ENCODE measurements around the gene INTS4. TPM values are rescaled to one million over a fixed set of nuclear protein-coding genes. Genes with fewer than 3 reads are reported as not detected.

The INTS4 gene
- total and polyA plus RNA-seq, 2 of the 4 experiments (the other 2 are of a cell fraction): 24.0 to 52.5 TPM

- Histone ChIP-seq H4K5ac (ENCODE audit: low read depth, low read length) (no peak overlapping the region), H2BK20ac (ENCODE audit: low read depth, low read length) (0 out of 2 replicates have a peak overlapping the region, but pooled peaks have one; percentile 12), H2AK9ac (replicated peaks; ENCODE audit: low read depth, low read length, poor library complexity) (peak overlapping the region; percentile 92), H3K14ac (replicated peaks; ENCODE audit: low read depth, low read length) (peak overlapping the region; percentile 40; the same call in 1 of the 2 replicates), H3K9me1 (ENCODE audit: insufficient read depth, low read length) (peaks cover 14% of the 10 kb centered on the region; the same call in 1 of the 2 replicates), H3K36me3 (ENCODE audit: control insufficient read depth, insufficient read depth, low read length) (no peaks in the 10 kb centered on the region), H4K20me1 (ENCODE audit: insufficient read depth, low read length) (no peaks in the 10 kb centered on the region), H2BK5ac (ENCODE audit: low read depth, low read length, poor library complexity, severe bottlenecking) (peak overlapping the region; percentile 96), H3K4ac (ENCODE audit: low read depth, low read length) (0 out of 2 replicates have a peak overlapping the region, but pooled peaks have one; percentile 9), H3K27ac (ENCODE audit: insufficient read depth, low read length) (no peak overlapping the region), H2AK5ac (ENCODE audit: low read depth, low read length) (peak overlapping the region; percentile 68), H2BK120ac (ENCODE audit: low read depth, low read length) (peak overlapping the region; percentile 57), H2BK15ac (ENCODE audit: low read depth, low read length) (peak overlapping the region; percentile 13; the same call in 1 of the 3 replicates), H3K79me1 (ENCODE audit: low read depth in 1 of 2, low read length in 2 of 2) (peaks cover 0 to 10% of the 10 kb centered on the region in 2 experiments; a peak in 2 of 4 replicates), H4K8ac (ENCODE audit: low read depth in 2 of 2, low read length in 2 of 2) (peak overlapping the region; percentile 24 to 28; a peak in 2 of 4 replicates), H3K56ac (ENCODE audit: extremely low read depth, insufficient read depth, low read length) (peak overlapping the region; percentile 3; the same call in 1 of the 2 replicates), H3K9me3 (ENCODE audit: control insufficient read depth, insufficient read depth, low read length) (no peaks in the 10 kb centered on the region), H3K4me3 (ENCODE audit: insufficient read depth, low read depth, low read length) (no peak overlapping the region), H4K91ac (ENCODE audit: insufficient read depth, low read depth, low read length) (peak overlapping the region; percentile 41; the same call in 1 of the 2 replicates), H3K18ac (ENCODE audit: low read depth, low read length) (no peak overlapping the region), H3K9ac (ENCODE audit: low read depth, low read length) (no peak overlapping the region), H3K27me3 (ENCODE audit: control insufficient read depth, insufficient read depth, low read length) (no peaks in the 10 kb centered on the region), H3K4me1 (ENCODE audit: control insufficient read depth, insufficient read depth, low read length) (peaks cover 5% of the 10 kb centered on the region), H3K23ac (ENCODE audit: low read depth, low read length) (no peak overlapping the region), H3K4me2 (ENCODE audit: low read depth, low read length) (no peak overlapping the region), H2AFZ (replicated peaks; ENCODE audit: low read length, poor library complexity) (no peak overlapping the region)
- in situ Hi-C loops (cut with MboI; ENCODE audit: low sequenced_read_pairs) (no loop called here), dilution Hi-C loops (cut with HindIII; ENCODE audit: low sequenced_read_pairs, unreplicated experiment) (no loop called here), intact Hi-C loops (cut with micrococcal nuclease) (no loop called here)
- ATAC-seq (ENCODE audit: low read depth) (no peak), DNase-seq (peak; percentile 28)
- WGBS, 2 experiments (ENCODE audit: extremely low coverage in 2 of 2, insufficient read length in 1 of 2): no CpG with 5 or more reads among the region's 8 CpGs
- no TSS peak for BruUV-seq (replicated peaks)
- CTCF ChIA-PET: no interaction called here
- no peak for TF ChIP-seq POLR2A (IDR thresholded peaks at IDR 0.05; ENCODE audit: low read depth, low read length)
- no peak for TF ChIP-seq FOS (IDR thresholded peaks at IDR 0.05; ENCODE audit: low read depth, low read length)
- TF ChIP-seq CEBPB (IDR thresholded peaks at IDR 0.05; ENCODE audit: low read depth, low read length): no peak
- TF ChIP-seq RCOR1 (IDR thresholded peaks at IDR 0.05; ENCODE audit: insufficient replicate concordance, low read length): no peak
- TF ChIP-seq RAD21 (IDR thresholded peaks at IDR 0.05; ENCODE audit: low read length): no peak
- POLR2A ChIA-PET (ENCODE audit: unreplicated experiment): no interaction called here
Observed at GRCh38 chr11:78038697-78039313, 44.3 kb upstream of the INTS4 start.

All from IMR-90 (cell line).